ENCODE data around the gene SCIN. TPM values are rescaled to one million over a fixed set of nuclear protein-coding genes. Genes with fewer than 3 reads are reported as not detected.

SCIN gene
- total RNA-seq, 1 donor from 2014 or later = 0.65 TPM

DNA sequence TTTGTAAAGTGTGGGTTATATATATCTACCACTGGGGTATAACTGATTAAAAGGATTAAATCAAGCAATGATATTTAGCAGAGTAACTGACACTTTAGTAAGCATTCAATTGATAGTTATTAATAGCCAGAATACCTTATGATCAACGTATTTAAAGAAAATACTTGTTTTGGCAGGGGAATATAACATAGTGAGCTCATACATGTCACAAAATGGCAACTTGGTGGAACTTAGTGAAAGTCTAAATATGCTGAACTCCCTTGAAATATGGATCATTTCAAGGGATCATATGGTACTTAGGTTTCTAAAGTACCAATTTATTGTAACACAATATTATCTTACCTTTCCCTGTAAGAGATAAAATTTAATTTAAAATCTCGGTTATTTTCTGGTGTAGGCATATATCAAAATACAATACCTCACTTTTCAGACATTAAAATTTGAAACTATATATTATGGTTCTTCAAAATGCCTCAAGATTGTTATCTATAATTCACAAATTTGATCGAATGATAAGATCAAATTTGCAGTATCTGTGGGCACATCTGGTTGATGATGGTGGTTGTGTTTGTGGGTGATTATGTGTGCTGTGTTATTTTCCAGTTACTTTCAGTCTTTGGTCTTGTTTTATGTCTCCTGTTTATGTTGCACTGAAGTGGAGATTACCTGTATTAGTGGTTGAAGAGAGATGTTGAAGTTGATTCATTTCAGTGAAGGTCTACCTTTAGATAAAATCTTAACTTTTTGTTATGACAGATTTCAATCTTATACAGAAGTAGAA lies 122.1 kb downstream of the SCIN start:
- Mint-ChIP-seq H3K4me3 (ENCODE audit: unreplicated experiment) (no peak overlapping the region), H3K27me3 (ENCODE audit: low read depth) (no peaks in the 10 kb centered on the region), H3K27ac (ENCODE audit: unreplicated experiment) (no peak overlapping the region), H3K36me3 (ENCODE audit: low read depth) (no peaks in the 10 kb centered on the region), H3K9me3 (ENCODE audit: low read depth) (no peaks in the 10 kb centered on the region), H3K4me1 (ENCODE audit: low read depth) (peaks cover 33% of the 10 kb centered on the region)
- TF ChIP-seq, protein P1, sequence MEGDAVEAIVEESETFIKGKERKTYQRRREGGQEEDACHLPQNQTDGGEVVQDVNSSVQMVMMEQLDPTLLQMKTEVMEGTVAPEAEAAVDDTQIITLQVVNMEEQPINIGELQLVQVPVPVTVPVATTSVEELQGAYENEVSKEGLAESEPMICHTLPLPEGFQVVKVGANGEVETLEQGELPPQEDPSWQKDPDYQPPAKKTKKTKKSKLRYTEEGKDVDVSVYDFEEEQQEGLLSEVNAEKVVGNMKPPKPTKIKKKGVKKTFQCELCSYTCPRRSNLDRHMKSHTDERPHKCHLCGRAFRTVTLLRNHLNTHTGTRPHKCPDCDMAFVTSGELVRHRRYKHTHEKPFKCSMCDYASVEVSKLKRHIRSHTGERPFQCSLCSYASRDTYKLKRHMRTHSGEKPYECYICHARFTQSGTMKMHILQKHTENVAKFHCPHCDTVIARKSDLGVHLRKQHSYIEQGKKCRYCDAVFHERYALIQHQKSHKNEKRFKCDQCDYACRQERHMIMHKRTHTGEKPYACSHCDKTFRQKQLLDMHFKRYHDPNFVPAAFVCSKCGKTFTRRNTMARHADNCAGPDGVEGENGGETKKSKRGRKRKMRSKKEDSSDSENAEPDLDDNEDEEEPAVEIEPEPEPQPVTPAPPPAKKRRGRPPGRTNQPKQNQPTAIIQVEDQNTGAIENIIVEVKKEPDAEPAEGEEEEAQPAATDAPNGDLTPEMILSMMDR (IDR thresholded peaks at IDR 0.05) = no peak
- DNase-seq (ENCODE audit: low spot score) = no peak

DNA sequence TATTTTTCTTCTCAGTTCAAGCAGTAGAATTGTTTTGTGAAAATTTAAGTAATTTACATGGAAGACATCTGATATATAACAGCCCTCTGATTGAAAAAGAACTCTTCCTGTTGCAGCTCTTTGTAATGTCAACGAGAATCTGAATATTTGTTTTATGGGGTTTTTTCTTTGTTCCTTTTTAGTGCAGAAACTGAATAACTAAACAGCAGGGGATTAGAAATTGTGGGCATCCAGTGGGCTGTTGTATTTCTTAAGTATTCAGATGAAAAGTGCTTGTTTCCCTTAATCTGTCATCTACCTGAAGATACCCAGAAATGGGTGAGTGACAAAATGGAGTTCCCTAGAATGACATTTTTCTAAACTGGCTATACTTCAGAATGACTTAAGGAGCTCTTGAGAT lies 124.3 kb downstream of the SCIN start:
- no peaks in the 10 kb centered on the region for H3K36me3 Mint-ChIP-seq (ENCODE audit: low read depth)
- no peaks in the 10 kb centered on the region for H3K9me3 Mint-ChIP-seq (ENCODE audit: low read depth)
- TF ChIP-seq, protein P1 (IDR thresholded peaks at IDR 0.05) = no peak
- H3K27me3 Mint-ChIP-seq (ENCODE audit: low read depth) = no peaks in the 10 kb centered on the region
- H3K4me3 Mint-ChIP-seq (ENCODE audit: unreplicated experiment) = no peak overlapping the region
- DNase-seq (ENCODE audit: low spot score) = no peak
- H3K27ac Mint-ChIP-seq (ENCODE audit: unreplicated experiment) = no peak overlapping the region
- peaks cover 12% of the 10 kb centered on the region for H3K4me1 Mint-ChIP-seq (ENCODE audit: low read depth)

- TF ChIP-seq, protein P1 (IDR thresholded peaks at IDR 0.05) = no peak
Observed at GRCh38 chr7:12695965-12696364, 125.4 kb downstream of the SCIN start.

DNA sequence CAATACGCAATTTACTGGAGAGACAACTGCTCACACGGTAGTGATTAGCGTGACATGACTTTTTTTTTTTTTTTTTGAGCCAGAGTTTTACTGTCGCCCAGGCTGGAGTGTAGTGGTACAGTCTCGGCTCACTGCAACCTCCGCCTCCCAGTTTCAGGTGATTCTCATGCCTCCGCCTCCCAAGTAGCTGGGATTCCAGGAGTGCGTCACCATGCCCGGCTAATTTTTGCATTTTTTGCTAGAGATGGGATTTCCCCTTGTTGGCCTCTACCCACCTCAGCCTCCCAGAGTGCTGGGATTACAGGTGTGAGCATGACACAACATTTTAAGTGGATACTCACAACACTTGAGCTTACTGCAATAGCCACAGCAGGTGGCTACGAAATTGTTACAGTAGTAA lies 128.8 kb downstream of the SCIN start:
- H3K27me3 Mint-ChIP-seq (ENCODE audit: low read depth) = no peaks in the 10 kb centered on the region
- DNase-seq (ENCODE audit: low spot score) = no peak
- H3K27ac Mint-ChIP-seq (ENCODE audit: unreplicated experiment) = no peak overlapping the region
- no peak overlapping the region for H3K4me3 Mint-ChIP-seq (ENCODE audit: unreplicated experiment)
- peaks cover 3% of the 10 kb centered on the region for H3K4me1 Mint-ChIP-seq (ENCODE audit: low read depth)
- TF ChIP-seq, protein P1 (IDR thresholded peaks at IDR 0.05) = no peak
- peaks cover 17% of the 10 kb centered on the region for H3K9me3 Mint-ChIP-seq (ENCODE audit: low read depth)
- H3K36me3 Mint-ChIP-seq (ENCODE audit: low read depth) = peaks cover 5% of the 10 kb centered on the region

More at GRCh38 chr7:12695965-12696364, 125.4 kb downstream of the SCIN start:
- Mint-ChIP-seq H3K4me1 (ENCODE audit: low read depth) (peaks cover under 1% of the 10 kb centered on the region), H3K9me3 (ENCODE audit: low read depth) (peaks cover 5% of the 10 kb centered on the region), H3K27ac (ENCODE audit: unreplicated experiment) (no peak overlapping the region), H3K27me3 (ENCODE audit: low read depth) (no peaks in the 10 kb centered on the region), H3K4me3 (ENCODE audit: unreplicated experiment) (no peak overlapping the region), H3K36me3 (ENCODE audit: low read depth) (no peaks in the 10 kb centered on the region)
- no peak for DNase-seq (ENCODE audit: low spot score)

- TF ChIP-seq, protein P1 (IDR thresholded peaks at IDR 0.05) = no peak
- Mint-ChIP-seq H3K27me3 (ENCODE audit: low read depth) (no peaks in the 10 kb centered on the region), H3K36me3 (ENCODE audit: low read depth) (peaks cover 5% of the 10 kb centered on the region), H3K4me1 (ENCODE audit: low read depth) (peaks cover 6% of the 10 kb centered on the region), H3K9me3 (ENCODE audit: low read depth) (peaks cover 17% of the 10 kb centered on the region), H3K4me3 (ENCODE audit: unreplicated experiment) (no peak overlapping the region), H3K27ac (ENCODE audit: unreplicated experiment) (no peak overlapping the region)
- no peak for DNase-seq (ENCODE audit: low spot score)
Observed at GRCh38 chr7:12701433-12701832, 130.9 kb downstream of the SCIN start.
